ENCODE data around the gene FBXO8.

FBXO8 gene

GRCh38 chr4:174204164-174204831 lies 79.2 kb downstream of the FBXO8 start:
- no peak for DNase-seq

- no peak for DNase-seq
These were observed 81.6 kb downstream of the FBXO8 start for GRCh38 chr4:174201871-174202270.

GRCh38 chr4:174199735-174200134 lies 83.7 kb downstream of the FBXO8 start:
- DNase-seq, result no peak

- DNase-seq, result no peak
These were observed 84.6 kb downstream of the FBXO8 start for GRCh38 chr4:174198828-174199227.

GRCh38 chr4:174198396-174198795 lies 85.1 kb downstream of the FBXO8 start:
- DNase-seq, result no peak

- no peak for DNase-seq
These were observed 89.8 kb downstream of the FBXO8 start for GRCh38 chr4:174193438-174194374.

GRCh38 chr4:174192943-174193342 lies 90.5 kb downstream of the FBXO8 start:
- no peak for DNase-seq

- no peak for DNase-seq
These were observed 92.5 kb downstream of the FBXO8 start for GRCh38 chr4:174190832-174191500.

GRCh38 chr4:174189392-174190015 lies 94.0 kb downstream of the FBXO8 start:
- DNase-seq, result no peak

All from NK-92 treated with Interleukin-12 subunit alpha and Interleukin-12 subunit beta, amount 100 ng/mL, for 24 hours (cell line).